ENCODE measurements around the gene NEIL1. TPM values are rescaled to one million over a fixed set of nuclear protein-coding genes. Genes with fewer than 3 reads are reported as not detected.

NEIL1 gene
- total and polyA plus RNA-seq, 2 donors (not counting 3 experiments of a cell fraction or from before 2014, with no cell fraction given) = 29.5 TPM

GRCh38 chr15:75363786-75364185 lies 16.9 kb downstream of the NEIL1 start:
- H3K27ac ChIP-seq (ENCODE audit: insufficient read depth, low read depth, low read length) = no peak overlapping the region
- no peak overlapping the region for H2AFZ ChIP-seq (ENCODE audit: low read depth, low read length)
- no peak for TF ChIP-seq POLR2A (IDR thresholded peaks at IDR 0.05; ENCODE audit: low read depth, low read length)
- TF ChIP-seq POLR2AphosphoS5 (IDR thresholded peaks at IDR 0.05; ENCODE audit: insufficient read depth, low read depth, low read length) = no peak
- TF ChIP-seq GATA2 (IDR thresholded peaks at IDR 0.05; ENCODE audit: insufficient read depth, insufficient read length, low read depth, low read length) = no peak
- TF ChIP-seq JUN (IDR thresholded peaks at IDR 0.05; ENCODE audit: borderline replicate concordance, insufficient read depth, insufficient read length, low read depth) = no peak
- no peak for TF ChIP-seq EZH2 (IDR thresholded peaks at IDR 0.05; ENCODE audit: borderline replicate concordance, low read depth, low read length, severe bottlenecking)
- TF ChIP-seq FOS (IDR thresholded peaks at IDR 0.05; ENCODE audit: borderline replicate concordance, insufficient read depth, low read length) = no peak
- no peak for TF ChIP-seq MAX (IDR thresholded peaks at IDR 0.05; ENCODE audit: insufficient read depth, insufficient read length)
- no peak for TF ChIP-seq MYC (IDR thresholded peaks at IDR 0.05; ENCODE audit: low read depth, low read length)
- no peak for TF ChIP-seq CTCF (IDR thresholded peaks at IDR 0.05; ENCODE audit: extremely low read depth in 1 of 2, insufficient read depth in 1 of 2, low read depth in 1 of 2, low read length in 2 of 2)
- intact Hi-C loops (cut with micrococcal nuclease) (loop anchor here (10.0 kb wide), 1 partner anchor 441 kb away; no protein-coding TSS in a partner anchor), dilution Hi-C loops (cut with MboI; ENCODE audit: extremely low pct_ligation_motif_present, low sequenced_read_pairs) (no loop called here)
- no peaks in the 10 kb centered on the region for H3K9me3 ChIP-seq (replicated peaks; ENCODE audit: control insufficient read depth, insufficient read depth, low read length)
- ChIA-PET POLR2A (no interaction called here), CTCF (no interaction called here)
- no peaks in the 10 kb centered on the region for H4K20me1 ChIP-seq (replicated peaks; ENCODE audit: control insufficient read depth, extremely low read depth, insufficient read depth, low read length)
- H3K9ac ChIP-seq (replicated peaks; ENCODE audit: extremely low read depth, insufficient read depth, low read length) = no peak overlapping the region
- DNase-seq (ENCODE audit: low read depth, low spot score) (no peak), FAIRE-seq (no peak)
- no peaks in the 10 kb centered on the region for H3K9me1 ChIP-seq (replicated peaks; ENCODE audit: control insufficient read depth, extremely low read depth, insufficient read depth, low read length)
- peaks cover 0 to 48% of the 10 kb centered on the region in 2 experiments for H3K36me3 ChIP-seq (ENCODE audit: control insufficient read depth in 2 of 2, extremely low read depth in 1 of 2, insufficient read depth in 2 of 2, low read length in 2 of 2)
- no peak overlapping the region for H3K4me2 ChIP-seq (ENCODE audit: insufficient read depth, low read length)
- no peak overlapping the region for H3K4me3 ChIP-seq (replicated peaks in 1 of 3; ENCODE audit: insufficient read depth in 1 of 3, low read depth in 1 of 3, low read length in 3 of 3)
- H3K27me3 ChIP-seq (ENCODE audit: control insufficient read depth in 2 of 2, insufficient read depth in 2 of 2, low read length in 2 of 2) = no peaks in the 10 kb centered on the region
- peaks cover 6% of the 10 kb centered on the region for H3K4me1 ChIP-seq (ENCODE audit: control insufficient read depth, extremely low read depth, insufficient read depth, low read length)
- no TSS peak for BruUV-seq (replicated peaks)
- peaks cover 5% of the 10 kb centered on the region for H3K79me2 ChIP-seq (ENCODE audit: control insufficient read depth, insufficient read depth, low read length)

All from endothelial cell of umbilical vein (primary cell).